Adrenal gland (tissue), 12 donors: ENCODE data around the gene UBL7. TPM values are rescaled to one million over a fixed set of nuclear protein-coding genes. Genes with fewer than 3 reads are reported as not detected.

ENCODE experiments used
- DNase-seq, 7 donors: peaks; one replicate each; pipeline ENCODE4 v3.0.0-alpha.2; 2019 to 2020
- H3K27ac ChIP-seq, 5 donors: fragments of 200-600 bp; sonication (generic) in 4 of 5; 1 replicate in 3 of 5; 2 replicates in 2 of 5; pipeline versions ENCODE4 v1.5.1 to v1.8.0; 2016 to 2020; ENCODE audit warnings: mild to moderate bottlenecking in 1 of 5
- H3K27me3 ChIP-seq: fragments of 200-600 bp; 2 replicates; pipeline ENCODE4 v1.8.0; 2021
- H3K36me3 ChIP-seq, 2 donors: fragments of 200-600 bp; replicated peaks in 1 of 2; 1 replicate in 1 of 2; 2 replicates in 1 of 2; pipeline versions ENCODE4 v1.5.1 to v1.8.0; 2018 to 2022
- H3K4me1 ChIP-seq, 2 donors: fragments of 200-600 bp; replicated peaks in 1 of 2; 1 replicate in 1 of 2; 2 replicates in 1 of 2; pipeline versions ENCODE4 v1.5.1 to v1.8.0; 2018 to 2021
- H3K4me3 ChIP-seq, 4 donors: fragments of 200-600 bp; sonication (generic) in 3 of 4; one replicate each; pipeline ENCODE4 v1.5.1; 2016 to 2018
- H3K9me3 ChIP-seq, 3 donors: fragments of 200-600 bp; sonication (generic) in 1 of 3; replicated peaks in 1 of 3; 1 replicate in 2 of 3; 2 replicates in 1 of 3; pipeline versions ENCODE4 v1.5.1 to v1.8.0; 2016 to 2021
- POLR2A ChIP-seq, 2 donors: fragments of 450-650 bp; IDR thresholded peaks; one replicate each; pipeline ENCODE4 v1.6.1; 2017; ENCODE audit warnings: antibody characterized with exemption in 2 of 2, mild to moderate bottlenecking in 2 of 2, moderate library complexity in 1 of 2
- WGBS, 4 donors: extraction: QIAGEN DNeasy Blood & Tissue Kit in 2 of 4; methylation state at CpG; one replicate each; pipeline versions ENCODE4 v1.1.5 to v1.1.7; 2013 to 2017; 5-methylcytosine and 5-hydroxymethylcytosine counted together
- intact Hi-C, 2 donors: fragments of 100-400 bp; cut with DNase I; formaldehyde crosslinking; loops; one replicate each; pipeline versions ENCODE4 v1.14.1 to v1.15.0; 2022 to 2023
- polyA plus RNA-seq, 3 donors: library from polyadenylated mRNA; stranded (reverse); fragments of 200-250 nt in 2 of 3; fragments of 350-450 nt in 1 of 3; fragmentation: Illumina TruSeq in 1 of 3; extraction: RNeasy Lipid Tissue Mini Kit (QIAGEN cat#74804) in 1 of 3; gene quantifications; one replicate each; pipeline ENCODE4 v1.2.3, GENCODE V29; 2013 to 2014
- total RNA-seq, 9 donors: library from RNA; depleted of rRNA in 4 of 9; stranded (reverse); fragments of >200 nt in 4 of 9; fragments of 120-200 nt in 1 of 9; fragmentation: NEBNext Ultra II Directional in 1 of 9; extraction: Animal tissue kit (Norgen Biotek cat#: 25700) in 1 of 9; gene quantifications; one replicate each; pipeline versions ENCODE4 v1.1.0 to v1.2.4, GENCODE V29; 2013 to 2023
- TF ChIP-seq, protein P1 (sequence below), 6 experiments: fragments of 450-650 bp in 4 of 6; fragments of 200-600 bp in 2 of 6; sonication (generic) in 1 of 6; IDR thresholded peaks; 1 replicate in 5 of 6; 2 replicates in 1 of 6; pipeline versions ENCODE4 v1.5.1 to v1.8.0; 2016 to 2021; ENCODE audit warnings: antibody characterized with exemption in 6 of 6, mild to moderate bottlenecking in 2 of 6, moderate library complexity in 1 of 6
- donor health status: healthy with polysubstance abuse.
- donor health status: Bipolar disorder and iron deficiency.
- donor health status: DM: yes; HTN: yes; CAD: no.
- donor health status: DM: no; HTN: no; CAD: no.
- donor health status: DM: no; HTN: no; CAD: no.
- donor health status: DM: yes; HTN: yes; CAD: no.

UBL7 gene
- total and polyA plus RNA-seq, 12 donors: 16.0 to 85.0 (median 50.2) TPM

DNA sequence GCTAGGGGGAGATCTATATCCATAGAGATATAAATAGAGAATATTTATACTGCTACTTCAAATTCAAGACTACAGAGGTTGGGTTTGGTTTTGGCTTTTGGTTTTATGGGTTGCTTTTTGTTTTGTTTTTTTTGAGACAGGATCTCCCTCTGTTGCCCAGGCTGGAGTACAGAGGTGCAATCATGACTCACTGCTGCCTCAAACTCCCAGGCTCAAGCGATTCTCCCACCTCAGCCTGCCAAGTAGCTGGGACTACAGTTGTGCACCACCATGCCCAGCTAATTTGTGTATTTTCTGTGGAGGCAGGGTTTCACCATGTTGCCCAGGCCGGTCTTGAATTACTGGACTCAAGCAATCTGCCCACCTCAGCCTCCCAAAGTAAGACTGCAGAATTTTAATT, 3.9 kb upstream of the UBL7 start:
- no peak overlapping the region for H3K4me3 ChIP-seq

GRCh38 chr15:74464216-74464615, 3.3 kb upstream of the UBL7 start:
- intact Hi-C loops: loop anchor here in 1 of 2 donors (5.0 kb wide), 1 partner anchor 78 kb away; the partner anchor contains the start of gene ARID3B
- Histone ChIP-seq H3K4me1 (peaks cover 0 to 8% of the 10 kb centered on the region in 2 donors), H3K27ac (no peak overlapping the region), H3K9me3 (no peaks in the 10 kb centered on the region), H3K36me3 (no peaks in the 10 kb centered on the region), H3K27me3 (no peaks in the 10 kb centered on the region), H3K4me3 (no peak overlapping the region)
- 69 to 77% (median 74%) methylated on average over 2 of the region's 2 CpGs for WGBS, 4 donors
- TF ChIP-seq, protein P1, sequence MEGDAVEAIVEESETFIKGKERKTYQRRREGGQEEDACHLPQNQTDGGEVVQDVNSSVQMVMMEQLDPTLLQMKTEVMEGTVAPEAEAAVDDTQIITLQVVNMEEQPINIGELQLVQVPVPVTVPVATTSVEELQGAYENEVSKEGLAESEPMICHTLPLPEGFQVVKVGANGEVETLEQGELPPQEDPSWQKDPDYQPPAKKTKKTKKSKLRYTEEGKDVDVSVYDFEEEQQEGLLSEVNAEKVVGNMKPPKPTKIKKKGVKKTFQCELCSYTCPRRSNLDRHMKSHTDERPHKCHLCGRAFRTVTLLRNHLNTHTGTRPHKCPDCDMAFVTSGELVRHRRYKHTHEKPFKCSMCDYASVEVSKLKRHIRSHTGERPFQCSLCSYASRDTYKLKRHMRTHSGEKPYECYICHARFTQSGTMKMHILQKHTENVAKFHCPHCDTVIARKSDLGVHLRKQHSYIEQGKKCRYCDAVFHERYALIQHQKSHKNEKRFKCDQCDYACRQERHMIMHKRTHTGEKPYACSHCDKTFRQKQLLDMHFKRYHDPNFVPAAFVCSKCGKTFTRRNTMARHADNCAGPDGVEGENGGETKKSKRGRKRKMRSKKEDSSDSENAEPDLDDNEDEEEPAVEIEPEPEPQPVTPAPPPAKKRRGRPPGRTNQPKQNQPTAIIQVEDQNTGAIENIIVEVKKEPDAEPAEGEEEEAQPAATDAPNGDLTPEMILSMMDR (IDR thresholded peaks at IDR 0.05): no peak
- TF ChIP-seq POLR2A (IDR thresholded peaks at IDR 0.05): no peak
- peak in 1 of 7 donors; percentile 25 for DNase-seq

More for the DNA sequence above, 3.9 kb upstream of the UBL7 start:
- Histone ChIP-seq H3K27ac (no peak overlapping the region), H3K9me3 (no peaks in the 10 kb centered on the region), H3K36me3 (no peaks in the 10 kb centered on the region), H3K4me1 (peaks cover 0 to 7% of the 10 kb centered on the region in 2 donors), H3K27me3 (no peaks in the 10 kb centered on the region)
- intact Hi-C loops: loop anchor here in 1 of 2 donors (5.0 kb wide), 1 partner anchor 77 kb away; the partner anchor contains the start of gene ARID3B
- TF ChIP-seq, protein P1 (IDR thresholded peaks at IDR 0.05): no peak
- TF ChIP-seq POLR2A (IDR thresholded peaks at IDR 0.05): no peak
- DNase-seq: no peak
- 92 to 97% (median 93%) methylated on average over 2 of the region's 2 CpGs for WGBS, 4 donors

- Histone ChIP-seq H3K4me3 (no peak overlapping the region), H3K36me3 (no peaks in the 10 kb centered on the region), H3K4me1 (peaks cover 0 to 8% of the 10 kb centered on the region in 2 donors), H3K9me3 (no peaks in the 10 kb centered on the region), H3K27ac (no peak overlapping the region), H3K27me3 (no peaks in the 10 kb centered on the region)
- TF ChIP-seq, protein P1 (IDR thresholded peaks at IDR 0.05): no peak
- TF ChIP-seq POLR2A (IDR thresholded peaks at IDR 0.05): no peak
- DNase-seq: no peak
- intact Hi-C loops: loop anchor here in 1 of 2 donors (5.0 kb wide), 1 partner anchor 79 kb away; the partner anchor contains the start of gene ARID3B
Measured at GRCh38 chr15:74463634-74464033, 2.7 kb upstream of the UBL7 start.

GRCh38 chr15:74461847-74462511, 1.0 kb upstream of the UBL7 start:
- Histone ChIP-seq H3K9me3 (no peaks in the 10 kb centered on the region), H3K36me3 (no peaks in the 10 kb centered on the region), H3K4me1 (peaks cover 0 to 8% of the 10 kb centered on the region in 2 donors), H3K27me3 (no peaks in the 10 kb centered on the region), H3K4me3 (peak overlapping the region in 2 of 4 donors; percentile 63 to 64), H3K27ac (no peak overlapping the region)
- no peak for TF ChIP-seq POLR2A (IDR thresholded peaks at IDR 0.05)
- TF ChIP-seq, protein P1 (IDR thresholded peaks at IDR 0.05): no peak
- 40 to 46% (median 44%) methylated on average over 8 of the region's 8 CpGs for WGBS, 4 donors
- DNase-seq: no peak
- intact Hi-C loops: loop anchor here in 1 of 2 donors (5.0 kb wide), 1 partner anchor 80 kb away; the partner anchor contains the start of gene ARID3B
